GM13976 (cell line): ENCODE results near the gene ZBTB34.

Experiments used
- DNase-seq: peaks from one replicate; pipeline ENCODE4 v3.0.0; 2012; ENCODE audit warnings: low spot score
- CTCF ChIP-seq: IDR thresholded peaks from 2 replicates; pipeline ENCODE4 v1.5.1; 2012; ENCODE audit warnings: borderline replicate concordance, mild to moderate bottlenecking; ENCODE audit not compliant: insufficient read depth; ENCODE audit errors: extremely low read depth, missing control alignments, control extremely low read depth
- in situ Hi-C: fragments of 300-500 bp; cut with MboI; formaldehyde crosslinking; loops from one replicate; pipeline ENCODE4 v1.12.0; 2022; ENCODE audit warnings: low sequenced_read_pairs, mixed read lengths, inconsistent platforms; ENCODE audit not compliant: unreplicated experiment

Gene ZBTB34

DNA sequence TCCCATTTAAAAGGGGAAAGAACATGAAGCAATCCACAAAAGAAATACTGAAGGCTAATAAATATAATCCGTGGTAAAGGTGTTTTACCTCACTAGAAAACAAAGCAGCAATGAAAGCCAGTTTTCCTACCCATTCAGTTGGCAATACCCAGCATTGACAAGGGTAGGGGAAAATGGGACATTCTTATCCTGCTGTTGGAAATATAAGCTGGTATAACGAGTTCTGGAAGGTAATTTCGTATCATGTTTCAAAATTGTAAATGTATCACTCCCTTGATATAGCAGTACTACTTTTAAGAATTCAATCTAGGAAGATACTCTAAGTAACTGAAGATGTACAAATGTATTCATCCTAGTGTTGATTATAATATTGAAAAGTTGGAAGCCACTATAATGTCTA, 31.2 kb downstream of the ZBTB34 start:
- TF ChIP-seq CTCF: no peak
- DNase-seq: no peak
- in situ Hi-C loops: no loop called here

DNA sequence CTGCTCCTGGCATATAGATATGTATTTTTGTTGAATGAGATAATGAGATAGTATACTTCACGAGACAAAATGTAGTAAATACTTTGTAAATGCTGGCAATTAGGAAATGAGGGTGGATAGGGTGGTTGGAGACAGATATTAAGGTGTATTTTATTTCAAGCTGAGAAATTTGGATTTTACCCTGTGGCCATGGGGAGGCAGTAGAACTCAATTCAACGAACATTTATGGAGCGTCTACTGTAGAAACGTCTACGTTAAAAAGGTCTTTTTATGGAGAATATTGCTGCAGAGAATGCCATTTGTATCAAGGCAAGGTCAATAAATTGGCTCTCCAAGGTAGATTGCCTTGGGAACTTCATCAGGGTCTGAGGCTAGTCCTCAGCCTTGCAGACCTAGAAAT, 32.6 kb downstream of the ZBTB34 start:
- no peak for DNase-seq
- in situ Hi-C loops: no loop called here

DNA sequence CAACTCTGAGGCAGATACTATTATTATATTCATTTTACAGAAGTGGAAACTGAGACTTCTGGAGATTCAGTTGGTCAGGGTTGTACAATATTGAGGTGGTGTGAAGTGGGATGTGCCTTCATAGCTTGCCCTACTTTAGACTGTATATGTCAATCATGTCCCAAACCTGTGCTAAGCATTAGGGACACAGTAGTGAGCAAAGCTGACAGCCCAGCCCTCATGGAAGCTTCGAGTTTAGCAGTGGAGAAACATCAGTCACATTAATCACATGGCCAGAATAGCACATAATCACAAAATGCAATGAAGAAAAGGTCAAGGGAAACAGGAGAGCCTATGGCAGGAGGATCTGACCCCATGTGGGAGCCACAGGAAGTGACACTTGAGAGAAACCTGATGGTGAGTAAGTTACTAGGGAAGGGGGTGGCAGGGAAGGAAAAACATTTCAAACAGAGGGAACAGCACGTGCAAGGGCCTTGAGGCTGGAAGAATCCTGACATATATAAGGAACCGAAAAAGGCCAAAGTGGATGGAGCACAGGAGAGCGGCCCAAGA, 33.7 kb downstream of the ZBTB34 start:
- no peak for DNase-seq
- in situ Hi-C loops: no loop called here
- no peak for TF ChIP-seq CTCF

More for the DNA sequence above, 32.6 kb downstream of the ZBTB34 start:
- TF ChIP-seq CTCF: no peak

GRCh38 chr9:126902210-126902609, 41.8 kb downstream of the ZBTB34 start:
- in situ Hi-C loops: no loop called here
- no peak for TF ChIP-seq CTCF
- no peak for DNase-seq

GRCh38 chr9:126904586-126904985, 44.1 kb downstream of the ZBTB34 start:
- TF ChIP-seq CTCF: no peak
- DNase-seq: no peak
- in situ Hi-C loops: no loop called here

DNA sequence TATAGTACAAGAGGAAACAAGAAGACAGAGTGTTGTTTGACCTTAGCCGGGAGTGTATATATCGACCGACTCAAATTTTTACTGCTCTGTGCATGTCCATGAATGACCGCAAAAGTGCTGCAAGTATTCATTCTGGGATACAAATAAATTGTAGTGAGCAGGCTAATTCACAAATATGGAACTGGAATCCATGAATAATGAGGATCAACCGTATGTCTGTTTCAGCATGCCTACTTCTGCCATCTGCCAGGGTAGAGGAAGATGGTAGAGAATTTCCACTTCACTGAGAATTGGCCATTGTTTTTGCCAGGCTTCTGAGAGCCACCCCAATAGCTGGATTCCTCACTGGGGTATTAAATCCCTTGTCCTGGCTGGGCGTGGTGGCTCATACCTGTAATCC, 45.7 kb downstream of the ZBTB34 start:
- no peak for DNase-seq
- TF ChIP-seq CTCF: no peak
- in situ Hi-C loops: no loop called here

DNA sequence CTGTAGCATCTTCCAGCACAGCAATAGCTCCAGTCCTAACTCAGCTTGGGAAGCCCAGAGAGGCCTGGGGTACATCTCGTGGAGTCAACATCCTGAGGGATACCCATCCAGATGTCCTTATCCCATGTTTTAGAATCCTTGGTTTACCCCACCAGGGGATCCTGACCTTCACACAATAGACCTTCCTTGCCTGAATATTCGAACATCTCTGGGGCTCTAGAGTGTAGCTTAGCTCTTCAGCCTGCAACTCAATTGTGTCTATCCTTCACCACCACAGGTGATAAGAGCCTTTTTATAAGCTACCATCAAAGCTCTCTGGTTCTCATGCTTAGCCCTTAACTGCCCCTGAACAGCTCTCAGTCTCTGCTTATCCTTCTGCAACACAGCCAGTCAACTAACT, 46.6 kb downstream of the ZBTB34 start:
- in situ Hi-C loops: no loop called here
- TF ChIP-seq CTCF: no peak
- no peak for DNase-seq
